ENCODE results near the gene MT1B.

- no peak for TF ChIP-seq CTCF (IDR thresholded peaks at IDR 0.05)
- TF ChIP-seq POLR2A (IDR thresholded peaks at IDR 0.05): no peak
Measured at GRCh38 chr16:56679078-56679730, 27.5 kb downstream of the MT1B start.

Data from heart left ventricle (tissue), 13 donors.